H1 (cell line): ENCODE data around the gene ARSA. TPM values are rescaled to one million over a fixed set of nuclear protein-coding genes. Genes with fewer than 3 reads are reported as not detected.

ENCODE experiments used
- CTCF ChIA-PET: fragments of 300-600 bp; sonication (Branson Sonifier 250); formaldehyde crosslinking; loops from one replicate; lab custom pipeline; 2021; ENCODE audit not compliant: partially characterized antibody; lab: Charles Lee
- POLR2A ChIA-PET: fragments of 300-600 bp; sonication (Branson Sonifier 250); formaldehyde crosslinking; loops from one replicate; lab custom pipeline; 2021; ENCODE audit warnings: inconsistent platforms; ENCODE audit not compliant: partially characterized antibody; lab: Charles Lee
- DNase-seq, 2 experiments: peaks; one replicate each; pipeline versions ENCODE4 v3.0.0 to v3.0.0-alpha.2; 2010 to 2022; ENCODE audit warnings: low spot score in 2 of 2, low read depth in 1 of 2, mixed read lengths in 1 of 2
- FAIRE-seq: peaks from 2 replicates; lab custom pipeline; 2011; peaks lifted over from hg19 to GRCh38; lab: Jason Lieb, UNC
- H2AFZ ChIP-seq: 2 replicates; pipeline ENCODE4 v1.8.1; 2012; ENCODE audit warnings: low read length, inconsistent platforms
- H2AK5ac ChIP-seq: 2 replicates; pipeline ENCODE4 v1.6.1; 2013; ENCODE audit warnings: low read depth, low read length
- H2BK120ac ChIP-seq: replicated peaks from 2 replicates; pipeline ENCODE3; 2013; ENCODE audit warnings: low read depth, low read length, inconsistent platforms
- H2BK12ac ChIP-seq: 2 replicates; pipeline ENCODE4 v1.6.1; 2013; ENCODE audit warnings: low read depth, low read length
- H2BK15ac ChIP-seq: 2 replicates; pipeline ENCODE4 v1.6.1; 2013; ENCODE audit warnings: low read length
- H2BK20ac ChIP-seq: 2 replicates; pipeline ENCODE4 v1.6.1; 2013; ENCODE audit warnings: low read length
- H2BK5ac ChIP-seq: 2 replicates; pipeline ENCODE4 v1.6.1; 2013; ENCODE audit warnings: low read depth, low read length
- H3K14ac ChIP-seq: 2 replicates; pipeline ENCODE4 v1.6.1; 2013; ENCODE audit warnings: inconsistent platforms; ENCODE audit not compliant: insufficient read length
- H3K18ac ChIP-seq: 2 replicates; pipeline ENCODE4 v1.6.1; 2013; ENCODE audit warnings: low read length; ENCODE audit errors: extremely low read depth
- H3K23ac ChIP-seq: 2 replicates; pipeline ENCODE4 v1.6.1; 2013; ENCODE audit warnings: inconsistent platforms; ENCODE audit not compliant: insufficient read length
- H3K23me2 ChIP-seq: 2 replicates; pipeline ENCODE4 v1.6.1; 2013; ENCODE audit warnings: low read depth, low read length
- H3K27ac ChIP-seq: 2 replicates; pipeline ENCODE4 v1.6.1; 2011; ENCODE audit warnings: low read depth, low read length, inconsistent platforms
- H3K27me3 ChIP-seq, 4 experiments: replicated peaks in 1 of 4; 1 replicate in 1 of 4; 2 replicates in 3 of 4; pipeline versions ENCODE4 v1.6.1 to v1.8.1; 2011 to 2013; ENCODE audit warnings: low read length in 3 of 4, mild to moderate bottlenecking in 3 of 4, inconsistent platforms in 2 of 4, mixed read lengths in 2 of 4, moderate library complexity in 1 of 4; ENCODE audit not compliant: control insufficient read depth in 3 of 4, insufficient read depth in 3 of 4; ENCODE audit errors: extremely low read depth in 1 of 4
- H3K36me3 ChIP-seq, 4 experiments: 2 replicates each; pipeline versions ENCODE4 v1.6.1 to v1.8.1; 2011 to 2013; ENCODE audit warnings: mild to moderate bottlenecking in 4 of 4, low read length in 3 of 4, moderate library complexity in 2 of 4, control low read depth in 1 of 4, inconsistent platforms in 1 of 4; ENCODE audit not compliant: insufficient read depth in 4 of 4, control insufficient read depth in 2 of 4
- H3K4ac ChIP-seq: replicated peaks from 2 replicates; pipeline ENCODE3; 2013; ENCODE audit warnings: low read length, low read depth, mixed read lengths, inconsistent platforms; ENCODE audit not compliant: insufficient read length
- H3K4me1 ChIP-seq, 4 experiments: replicated peaks in 1 of 4; 1 replicate in 1 of 4; 2 replicates in 3 of 4; pipeline versions ENCODE4 v1.6.1 to v1.8.1; 2011 to 2013; ENCODE audit warnings: low read length in 3 of 4, inconsistent platforms in 2 of 4, mixed read lengths in 1 of 4; ENCODE audit not compliant: insufficient read depth in 4 of 4, control insufficient read depth in 3 of 4
- H3K4me2 ChIP-seq, 2 experiments: 2 replicates each; pipeline versions ENCODE4 v1.6.1 to v1.8.1; 2011 to 2013; ENCODE audit warnings: low read depth in 2 of 2, low read length in 2 of 2, control low read depth in 1 of 2, inconsistent platforms in 1 of 2, mild to moderate bottlenecking in 1 of 2; ENCODE audit not compliant: insufficient read depth in 1 of 2
- H3K4me3 ChIP-seq, 4 experiments: fragments of 200-600, 300-600 bp in 1 of 4; sonication (generic), shearing (Covaris generic), sonication (Bioruptor Twin) in 1 of 4; 2 replicates each; pipeline versions ENCODE4 v1.5.1 to v1.8.1; 2011 to 2016; ENCODE audit warnings: low read length in 4 of 4, low read depth in 3 of 4, control low read depth in 2 of 4, inconsistent platforms in 2 of 4, mild to moderate bottlenecking in 2 of 4, mixed read lengths in 1 of 4, moderate library complexity in 1 of 4; ENCODE audit not compliant: insufficient read depth in 2 of 4; ENCODE audit errors: extremely low read depth in 1 of 4
- H3K56ac ChIP-seq: replicated peaks from 2 replicates; pipeline ENCODE3; 2013; ENCODE audit warnings: low read depth, mild to moderate bottlenecking, mixed read lengths, low read length, inconsistent platforms; ENCODE audit not compliant: insufficient read length
- H3K79me1 ChIP-seq: 2 replicates; pipeline ENCODE4 v1.6.1; 2013; ENCODE audit warnings: low read depth, low read length, control low read depth
- H3K79me2 ChIP-seq, 2 experiments: 2 replicates each; pipeline versions ENCODE4 v1.6.1 to v1.8.1; 2012 to 2013; ENCODE audit warnings: low read length in 2 of 2, mild to moderate bottlenecking in 2 of 2, inconsistent platforms in 1 of 2; ENCODE audit not compliant: insufficient read depth in 2 of 2, control insufficient read depth in 1 of 2
- H3K9ac ChIP-seq, 4 experiments: replicated peaks in 1 of 4; 1 replicate in 1 of 4; 2 replicates in 3 of 4; pipeline versions ENCODE4 v1.6.1 to v1.8.1; 2011 to 2013; ENCODE audit warnings: low read depth in 3 of 4, low read length in 3 of 4, control low read depth in 2 of 4, mild to moderate bottlenecking in 2 of 4, moderate library complexity in 2 of 4, inconsistent platforms in 1 of 4; ENCODE audit errors: extremely low read depth in 1 of 4
- H3K9me3 ChIP-seq, 2 experiments: 2 replicates each; pipeline versions ENCODE4 v1.6.1 to v1.8.1; 2012 to 2013; ENCODE audit warnings: mild to moderate bottlenecking in 2 of 2, moderate library complexity in 2 of 2, control low read depth in 1 of 2, inconsistent platforms in 1 of 2, low read depth in 1 of 2, low read length in 1 of 2, mixed read lengths in 1 of 2; ENCODE audit not compliant: insufficient read depth in 2 of 2
- H4K20me1 ChIP-seq, 2 experiments: replicated peaks in 1 of 2; 2 replicates each; pipeline versions ENCODE3 to v1.8.1; 2011 to 2013; ENCODE audit warnings: inconsistent platforms in 2 of 2, low read length in 2 of 2, mild to moderate bottlenecking in 1 of 2; ENCODE audit not compliant: insufficient read depth in 2 of 2, control insufficient read depth in 1 of 2
- H4K5ac ChIP-seq: 2 replicates; pipeline ENCODE4 v1.6.1; 2013; ENCODE audit warnings: low read length, low read depth, mixed read lengths, inconsistent platforms; ENCODE audit not compliant: insufficient read length
- H4K8ac ChIP-seq: 2 replicates; pipeline ENCODE4 v1.8.0; 2013; ENCODE audit warnings: mild to moderate bottlenecking, moderate library complexity, low read length, inconsistent platforms; ENCODE audit not compliant: insufficient read depth; ENCODE audit errors: extremely low read depth
- H4K91ac ChIP-seq: replicated peaks from 2 replicates; pipeline ENCODE3; 2013; ENCODE audit warnings: low read length, mixed read lengths, inconsistent platforms; ENCODE audit not compliant: insufficient read length
- CBX8 ChIP-seq: fragments of 300-800, 300-1000 bp; sonication (generic); IDR thresholded peaks from 2 replicates; pipeline ENCODE4 v1.7.1; 2016; ENCODE audit warnings: low read depth, low read length, borderline replicate concordance
- CREB1 ChIP-seq: IDR thresholded peaks from 2 replicates; pipeline ENCODE4 v1.6.1; 2012; ENCODE audit warnings: inconsistent platforms
- EZH2 ChIP-seq: fragments of 200-600 bp; sonication (generic); IDR thresholded peaks from 2 replicates; pipeline ENCODE4 v1.7.1; 2012; ENCODE audit warnings: low read depth, mild to moderate bottlenecking, moderate library complexity, low read length, inconsistent platforms; ENCODE audit not compliant: severe bottlenecking
- KDM5A ChIP-seq: fragments of 200-600 bp; IDR thresholded peaks from 2 replicates; pipeline ENCODE4 v1.7.1; 2012; ENCODE audit warnings: mild to moderate bottlenecking, low read length, inconsistent platforms, mixed read lengths
- POU5F1 ChIP-seq: IDR thresholded peaks from 2 replicates; pipeline ENCODE4 v1.6.1; 2011; ENCODE audit warnings: low read depth, mild to moderate bottlenecking, low read length, moderate library complexity
- SIN3A ChIP-seq, 2 experiments: IDR thresholded peaks in 1 of 2; conservative IDR thresholded peaks in 1 of 2; 2 replicates each; pipeline ENCODE4 v1.6.1; 2011 to 2012; ENCODE audit warnings: low read length in 2 of 2, improper control_type of control experiment in 1 of 2, low read depth in 1 of 2, mild to moderate bottlenecking in 1 of 2
- SIRT6 ChIP-seq: IDR thresholded peaks from one replicate; pipeline ENCODE4 v1.7.1; 2012; ENCODE audit warnings: low read length, inconsistent platforms
- TAF7 ChIP-seq: optimal IDR thresholded peaks from 2 replicates; pipeline ENCODE3; 2011; ENCODE audit warnings: low read depth, mild to moderate bottlenecking, inconsistent platforms, low read length, moderate library complexity, borderline replicate concordance
- TCF12 ChIP-seq: IDR thresholded peaks from 2 replicates; pipeline ENCODE4 v1.6.1; 2011; ENCODE audit warnings: low read depth, mild to moderate bottlenecking, low read length
- TEAD4 ChIP-seq: IDR thresholded peaks from 2 replicates; pipeline ENCODE4 v1.6.1; 2012; ENCODE audit warnings: low read depth, low read length, inconsistent platforms, mixed read lengths
- YY1 ChIP-seq: IDR thresholded peaks from 2 replicates; pipeline ENCODE4 v1.6.1; 2011; ENCODE audit warnings: low read depth, mild to moderate bottlenecking, low read length
- WGBS, 2 experiments: shearing (Covaris generic) in 1 of 2; methylation state at CpG; one replicate each; pipeline versions ENCODE4 v1.1.6 to v1.1.7; 2013 to 2015; ENCODE audit warnings: low lambda C conversion rate in 2 of 2, mixed read lengths in 2 of 2, inconsistent platforms in 1 of 2, low coverage in 1 of 2, missing lambda C conversion rate in 1 of 2; ENCODE audit not compliant: insufficient replicate concordance in 2 of 2, insufficient coverage in 1 of 2, insufficient read length in 1 of 2; ENCODE audit errors: extremely low coverage in 1 of 2, missing lambda C conversion rate in 1 of 2; 5-methylcytosine and 5-hydroxymethylcytosine counted together
- polyA plus RNA-seq, 7 experiments: library from polyadenylated mRNA; depleted of rRNA in 3 of 7; stranded (reverse) in 5 of 7; unstranded in 2 of 7; fragments of >200 nt in 5 of 7; fragments of 200-250 nt in 2 of 7; gene quantifications; 1 replicate in 5 of 7; 2 replicates in 1 of 7; 4 replicates in 1 of 7; pipeline versions ENCODE4 v1.2.1 to v1.2.3, GENCODE V29; 2011 to 2013; ENCODE audit warnings: missing spikeins in 2 of 7, mixed read lengths in 2 of 7
- total RNA-seq: library from RNA; stranded (reverse); fragmentation: NEBNext Ultra II Directional; extraction: Animal tissue kit (Norgen Biotek cat#: 25700); gene quantifications from 2 replicates; pipeline ENCODE4 v1.2.1, GENCODE V29; 2021
- TF ChIP-seq, protein P1 (sequence below), 3 experiments: IDR thresholded peaks; 1 replicate in 2 of 3; 2 replicates in 1 of 3; pipeline versions ENCODE4 v1.5.1 to v1.6.1; 2011; ENCODE audit warnings: low read length in 3 of 3, mild to moderate bottlenecking in 3 of 3, inconsistent platforms in 2 of 3, low read depth in 1 of 3, moderate library complexity in 1 of 3; ENCODE audit not compliant: insufficient read depth in 1 of 3; ENCODE audit errors: control extremely low read depth in 1 of 3

The ARSA gene
- total and polyA plus RNA-seq, 2 of the 8 experiments (the other 6 are each of a cell fraction or from before 2014, with no cell fraction given), result 9.8 to 10.1 TPM

DNA sequence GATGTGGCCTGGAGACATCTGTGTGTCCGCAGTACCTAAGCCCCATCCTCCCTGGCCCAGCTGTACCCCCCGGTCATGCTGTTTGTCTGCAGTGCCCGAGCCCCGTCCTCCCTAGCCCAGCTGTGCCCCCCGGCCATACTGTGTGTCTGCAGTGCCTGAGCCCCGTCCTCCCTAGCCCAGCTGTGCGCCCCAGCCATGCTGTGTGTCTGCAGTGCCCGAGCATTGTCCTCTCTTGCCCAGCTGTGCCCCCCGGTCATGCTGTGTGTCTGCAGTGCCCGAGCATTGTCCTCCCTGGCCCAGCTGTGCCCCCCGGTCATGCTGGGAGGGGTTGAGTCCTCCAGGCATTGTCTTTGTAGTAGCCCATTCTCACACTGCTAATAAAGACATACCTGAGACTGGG lies 7.6 kb upstream of the ARSA start:
- H3K79me2 ChIP-seq, result no peaks in the 10 kb centered on the region
- H3K4me2 ChIP-seq, result no peak overlapping the region
- no peaks in the 10 kb centered on the region for H3K79me1 ChIP-seq
- no peak overlapping the region for H3K56ac ChIP-seq
- H3K23ac ChIP-seq, result no peak overlapping the region
- H2BK120ac ChIP-seq, result no peak overlapping the region
- H3K4ac ChIP-seq, result no peak overlapping the region
- no peaks in the 10 kb centered on the region for H3K23me2 ChIP-seq
- no peak for DNase-seq
- H2BK20ac ChIP-seq, result no peak overlapping the region
- no peaks in the 10 kb centered on the region for H3K36me3 ChIP-seq
- H4K91ac ChIP-seq, result no peak overlapping the region
- H3K9ac ChIP-seq, result no peak overlapping the region
- H3K27me3 ChIP-seq, result no peaks in the 10 kb centered on the region; a peak in 1 of 7 replicates
- no peaks in the 10 kb centered on the region for H3K4me1 ChIP-seq
- CTCF ChIA-PET, result no interaction called here
- H2AK5ac ChIP-seq, result no peak overlapping the region
- H4K8ac ChIP-seq, result no peak overlapping the region
- POLR2A ChIA-PET, result no interaction called here
- no peak overlapping the region for H3K27ac ChIP-seq
- no peak overlapping the region for H2BK15ac ChIP-seq
- H3K14ac ChIP-seq, result no peak overlapping the region
- H3K9me3 ChIP-seq, result no peaks in the 10 kb centered on the region
- 92% methylated on average over 11 of the region's 11 CpGs; no CpG with 5 or more reads in 1 of the 2 experiments for WGBS, 2 experiments
- H2BK5ac ChIP-seq, result no peak overlapping the region
- no peak for FAIRE-seq
- H2AFZ ChIP-seq, result no peak overlapping the region
- no peak overlapping the region for H2BK12ac ChIP-seq
- no peak overlapping the region; the same call in 1 of the 2 replicates for H3K18ac ChIP-seq
- no peak overlapping the region for H3K4me3 ChIP-seq
- H4K5ac ChIP-seq, result no peak overlapping the region
- no peaks in the 10 kb centered on the region for H4K20me1 ChIP-seq
- no peak for TF ChIP-seq EZH2
- no peak for TF ChIP-seq YY1
- no peak for TF ChIP-seq CBX8
- no peak for TF ChIP-seq SIN3A (conservative IDR thresholded peaks at IDR 0.05 in 1 of 2, IDR thresholded peaks at IDR 0.05 in 1 of 2; ENCODE audit: low read depth in 1 of 2, low read length in 2 of 2)
- no peak for TF ChIP-seq POU5F1
- TF ChIP-seq CREB1, result no peak
- no peak for TF ChIP-seq TCF12
- no peak for TF ChIP-seq TAF7
- TF ChIP-seq SIRT6, result no peak
- no peak for TF ChIP-seq TEAD4
- TF ChIP-seq, protein P1, sequence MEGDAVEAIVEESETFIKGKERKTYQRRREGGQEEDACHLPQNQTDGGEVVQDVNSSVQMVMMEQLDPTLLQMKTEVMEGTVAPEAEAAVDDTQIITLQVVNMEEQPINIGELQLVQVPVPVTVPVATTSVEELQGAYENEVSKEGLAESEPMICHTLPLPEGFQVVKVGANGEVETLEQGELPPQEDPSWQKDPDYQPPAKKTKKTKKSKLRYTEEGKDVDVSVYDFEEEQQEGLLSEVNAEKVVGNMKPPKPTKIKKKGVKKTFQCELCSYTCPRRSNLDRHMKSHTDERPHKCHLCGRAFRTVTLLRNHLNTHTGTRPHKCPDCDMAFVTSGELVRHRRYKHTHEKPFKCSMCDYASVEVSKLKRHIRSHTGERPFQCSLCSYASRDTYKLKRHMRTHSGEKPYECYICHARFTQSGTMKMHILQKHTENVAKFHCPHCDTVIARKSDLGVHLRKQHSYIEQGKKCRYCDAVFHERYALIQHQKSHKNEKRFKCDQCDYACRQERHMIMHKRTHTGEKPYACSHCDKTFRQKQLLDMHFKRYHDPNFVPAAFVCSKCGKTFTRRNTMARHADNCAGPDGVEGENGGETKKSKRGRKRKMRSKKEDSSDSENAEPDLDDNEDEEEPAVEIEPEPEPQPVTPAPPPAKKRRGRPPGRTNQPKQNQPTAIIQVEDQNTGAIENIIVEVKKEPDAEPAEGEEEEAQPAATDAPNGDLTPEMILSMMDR (IDR thresholded peaks at IDR 0.05; ENCODE audit: control extremely low read depth in 1 of 3, insufficient read depth in 1 of 3, low read depth in 1 of 3, low read length in 3 of 3), result no peak
- TF ChIP-seq KDM5A, result no peak
